ENCODE results near the gene DEFB119. TPM values are rescaled to one million over a fixed set of nuclear protein-coding genes. Genes with fewer than 3 reads are reported as not detected.

Gene DEFB119
- total and polyA plus RNA-seq, 2 experiments from 2014 or later = not detected

DNA sequence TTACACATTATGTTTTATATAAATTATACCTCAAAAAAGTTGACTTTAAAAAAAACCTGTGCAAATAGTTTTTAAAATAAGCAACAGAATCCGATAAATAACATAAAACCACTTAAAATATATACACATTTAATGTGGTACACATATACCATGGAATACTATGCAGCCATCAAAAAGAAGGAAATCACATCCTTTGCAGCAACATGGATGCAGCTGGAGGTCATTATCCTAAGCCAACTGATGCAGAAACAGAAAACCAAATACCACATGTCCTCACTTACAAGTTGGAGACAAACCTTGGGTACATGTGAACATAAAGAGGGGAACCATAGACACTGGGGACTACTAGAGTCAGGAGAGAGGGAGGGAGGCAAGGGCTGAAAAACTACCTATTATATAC lies 19.6 kb upstream of the DEFB119 start (continued):
- TF ChIP-seq EZH2phosphoT487 (IDR thresholded peaks at IDR 0.05; ENCODE audit: unreplicated experiment) (no peak), NANOG (IDR thresholded peaks at IDR 0.05; ENCODE audit: borderline replicate concordance) (no peak), CREB1 (CRISPR knock-in tag; IDR thresholded peaks at IDR 0.05; ENCODE audit: low read depth) (no peak)

- DNase-seq (ENCODE audit: low spot score) = no peak
- ATAC-seq = no peak
- H3K27ac Mint-ChIP-seq = no peak within 1 kb of the TSS
- Histone ChIP-seq H3K4me1 (ENCODE audit: insufficient read depth) (no peaks in the 10 kb centered on the region), H3K9me2 (ENCODE audit: insufficient read depth) (peaks cover 6% of the 10 kb centered on the region; the same call in 1 of the 2 replicates), H3K36me3 (ENCODE audit: insufficient read depth) (no peaks in the 10 kb centered on the region; the same call in 1 of the 2 replicates), H3F3A (replicated peaks; ENCODE audit: low read depth) (no peaks in the 10 kb centered on the region), H3K27me3 (ENCODE audit: insufficient read depth) (no peaks in the 10 kb centered on the region), H3K4me3 (no peak within 1 kb of the TSS), H3K4me2 (no peak within 1 kb of the TSS), H4K20me1 (replicated peaks; ENCODE audit: insufficient read depth) (no peaks in the 10 kb centered on the region), H2AFZ (no peak within 1 kb of the TSS), H3K79me2 (replicated peaks; ENCODE audit: insufficient read depth) (no peaks in the 10 kb centered on the region), H3K27ac (ENCODE audit: low read depth) (no peak within 1 kb of the TSS)
- no peak for TF ChIP-seq ZNF114 (CRISPR knock-in tag; IDR thresholded peaks at IDR 0.05)
- peaks cover 45% of the 10 kb centered on the region; the same call in 2 of the 3 replicates for H3K9me3 Mint-ChIP-seq
- no peaks in the 10 kb centered on the region for H3K4me1 Mint-ChIP-seq
- peaks cover 20% of the 10 kb centered on the region for H3K36me3 Mint-ChIP-seq (ENCODE audit: low read depth)
- H3K27me3 Mint-ChIP-seq (ENCODE audit: insufficient read depth, low read depth, poor library complexity) = peaks cover 1% of the 10 kb centered on the region
- H3K4me3 Mint-ChIP-seq = no peak within 1 kb of the TSS
Observed at GRCh38 chr20:31406115-31406514, 15.7 kb upstream of the DEFB119 start, which contains the start of gene DEFB121. DEFB121 (minus strand) TSS chr20:31406215; CDS start chr20:31406152, 63 bp downstream.

- no peak overlapping the region for H3K4me2 ChIP-seq
- peaks cover 4% of the 10 kb centered on the region for H3K27me3 Mint-ChIP-seq (ENCODE audit: insufficient read depth, low read depth, poor library complexity)
Observed at GRCh38 chr20:31403886-31404285, 13.5 kb upstream of the DEFB119 start.

More at GRCh38 chr20:31403886-31404285, 13.5 kb upstream of the DEFB119 start:
- Histone ChIP-seq H3K9me2 (ENCODE audit: insufficient read depth) (peaks cover 6% of the 10 kb centered on the region; the same call in 1 of the 2 replicates), H3F3A (replicated peaks; ENCODE audit: low read depth) (no peaks in the 10 kb centered on the region), H3K27me3 (ENCODE audit: insufficient read depth) (no peaks in the 10 kb centered on the region), H3K36me3 (ENCODE audit: insufficient read depth) (no peaks in the 10 kb centered on the region), H3K4me1 (ENCODE audit: insufficient read depth) (no peaks in the 10 kb centered on the region), H4K20me1 (replicated peaks; ENCODE audit: insufficient read depth) (no peaks in the 10 kb centered on the region), H3K27ac (ENCODE audit: low read depth) (no peak overlapping the region), H3K4me3 (no peak overlapping the region), H2AFZ (no peak overlapping the region), H3K79me2 (replicated peaks; ENCODE audit: insufficient read depth) (no peaks in the 10 kb centered on the region)
- H3K36me3 Mint-ChIP-seq (ENCODE audit: low read depth) = peaks cover 23% of the 10 kb centered on the region
- no peaks in the 10 kb centered on the region for H3K4me1 Mint-ChIP-seq
- no peak for DNase-seq (ENCODE audit: low spot score)
- H3K9me3 Mint-ChIP-seq = peaks cover 22% of the 10 kb centered on the region
- H3K4me3 Mint-ChIP-seq = no peak overlapping the region
- TF ChIP-seq CREB1 (CRISPR knock-in tag; IDR thresholded peaks at IDR 0.05; ENCODE audit: low read depth) (no peak), ZNF331 (CRISPR knock-in tag; IDR thresholded peaks at IDR 0.05; ENCODE audit: low read depth) (no peak), CTCF (conservative IDR thresholded peaks at IDR 0.05; ENCODE audit: low read depth in 2 of 2) (no peak), ZNF462 (CRISPR knock-in tag; IDR thresholded peaks at IDR 0.05) (no peak), ETS1 (IDR thresholded peaks at IDR 0.05) (no peak), EZH2 (IDR thresholded peaks at IDR 0.05; ENCODE audit: low read depth, unreplicated experiment) (no peak), EZH2phosphoT487 (IDR thresholded peaks at IDR 0.05; ENCODE audit: unreplicated experiment) (no peak)
- H3K27ac Mint-ChIP-seq = no peak overlapping the region
- ATAC-seq = no peak

Measured in GM23338 (cell line).